H7 (cell line): Measurements from ENCODE around the gene GSG1. TPM values are rescaled to one million over a fixed set of nuclear protein-coding genes. Genes with fewer than 3 reads are reported as not detected.
"Not testable (repeated sequence)": the region's sequence is repeated elsewhere in the genome, so short reads cannot be mapped to it uniquely, and the experiment has no call there.

Experiments
- DNase-seq: peaks from one replicate; pipeline ENCODE4 v3.0.0; 2012
- H3K27me3 ChIP-seq: 2 replicates; pipeline ENCODE4 v1.6.0; 2011; ENCODE audit warnings: mild to moderate bottlenecking, low read length; ENCODE audit not compliant: control insufficient read depth, insufficient read depth
- H3K36me3 ChIP-seq: replicated peaks from 2 replicates; pipeline ENCODE4 v1.5.1; 2011; ENCODE audit warnings: low read length; ENCODE audit not compliant: control insufficient read depth, insufficient read depth
- H3K4me3 ChIP-seq: 2 replicates; pipeline ENCODE4 v1.5.1; 2011; ENCODE audit warnings: low read depth, mild to moderate bottlenecking, control low read depth, low read length, moderate library complexity; ENCODE audit not compliant: insufficient read depth
- total RNA-seq: library from RNA; depleted of rRNA; stranded (reverse); fragments of >200 nt; shearing (Covaris generic); gene quantifications from 2 replicates; pipeline ENCODE4 v1.2.3, GENCODE V29; 2014

Gene GSG1
- total RNA-seq, 1 experiment from 2014 or later: 0.07 TPM

GRCh38 chr12:13069380-13069779, 34.1 kb downstream of the GSG1 start:
- H3K27me3 ChIP-seq: no peaks in the 10 kb centered on the region
- DNase-seq: no peak
- no peak overlapping the region for H3K4me3 ChIP-seq
- peaks cover 7% of the 10 kb centered on the region for H3K36me3 ChIP-seq

- Histone ChIP-seq H3K36me3 (peaks cover 7% of the 10 kb centered on the region), H3K27me3 (no peaks in the 10 kb centered on the region), H3K4me3 (no peak overlapping the region)
- DNase-seq: no peak
Observed at GRCh38 chr12:13067322-13067721, 36.1 kb downstream of the GSG1 start.

- Histone ChIP-seq H3K4me3 (no peak overlapping the region), H3K27me3 (no peaks in the 10 kb centered on the region), H3K36me3 (peaks cover 4% of the 10 kb centered on the region)
- DNase-seq: no peak
Observed at GRCh38 chr12:13066459-13066858, 37.0 kb downstream of the GSG1 start.

- Histone ChIP-seq H3K4me3 (no peak overlapping the region), H3K27me3 (no peaks in the 10 kb centered on the region), H3K36me3 (peaks cover 2% of the 10 kb centered on the region; the same call in 1 of the 2 replicates)
- no peak for DNase-seq
Observed at GRCh38 chr12:13066014-13066413, 37.5 kb downstream of the GSG1 start.

GRCh38 chr12:13062669-13063068, 40.8 kb downstream of the GSG1 start:
- no peak overlapping the region for H3K4me3 ChIP-seq
- peaks cover 1% of the 10 kb centered on the region for H3K36me3 ChIP-seq
- H3K27me3 ChIP-seq: no peaks in the 10 kb centered on the region
- DNase-seq: no peak

- H3K27me3 ChIP-seq: no peaks in the 10 kb centered on the region
- DNase-seq: no peak
- H3K36me3 ChIP-seq: peaks cover 1% of the 10 kb centered on the region
- H3K4me3 ChIP-seq: no peak overlapping the region
Observed at GRCh38 chr12:13061377-13061776, 42.1 kb downstream of the GSG1 start.

GRCh38 chr12:13060581-13060980, 42.9 kb downstream of the GSG1 start:
- DNase-seq: no peak
- Histone ChIP-seq H3K27me3 (no peaks in the 10 kb centered on the region), H3K36me3 (peaks cover 1% of the 10 kb centered on the region), H3K4me3 (no peak overlapping the region)

GRCh38 chr12:13053617-13054016, 49.9 kb downstream of the GSG1 start:
- H3K4me3 ChIP-seq, H3K27me3 ChIP-seq, H3K36me3 ChIP-seq, DNase-seq: not testable (repeated sequence)

- Histone ChIP-seq H3K4me3 (no peak overlapping the region), H3K36me3 (no peaks in the 10 kb centered on the region)
Observed at GRCh38 chr12:13052421-13052820, 51.0 kb downstream of the GSG1 start.

GRCh38 chr12:13049816-13050215, 53.7 kb downstream of the GSG1 start:
- Histone ChIP-seq H3K27me3 (no peaks in the 10 kb centered on the region), H3K36me3 (no peaks in the 10 kb centered on the region), H3K4me3 (no peak overlapping the region)
- peak; percentile 23 for DNase-seq

More at GRCh38 chr12:13052421-13052820, 51.0 kb downstream of the GSG1 start:
- DNase-seq: no peak
- no peaks in the 10 kb centered on the region for H3K27me3 ChIP-seq

- H3K4me3 ChIP-seq: no peak overlapping the region
- H3K36me3 ChIP-seq: no peaks in the 10 kb centered on the region
- peaks cover 5% of the 10 kb centered on the region; the same call in 1 of the 2 replicates for H3K27me3 ChIP-seq
- DNase-seq: no peak
Observed at GRCh38 chr12:13046964-13047363, 56.5 kb downstream of the GSG1 start.

- DNase-seq: no peak
- peaks cover 5% of the 10 kb centered on the region; the same call in 1 of the 2 replicates for H3K27me3 ChIP-seq
- no peaks in the 10 kb centered on the region for H3K36me3 ChIP-seq
- no peak overlapping the region for H3K4me3 ChIP-seq
Observed at GRCh38 chr12:13045816-13046215, 57.7 kb downstream of the GSG1 start.

GRCh38 chr12:13044906-13045299, 58.6 kb downstream of the GSG1 start:
- Histone ChIP-seq H3K27me3 (peaks cover 5% of the 10 kb centered on the region; the same call in 1 of the 2 replicates), H3K36me3 (no peaks in the 10 kb centered on the region), H3K4me3 (peak overlapping the region; percentile 84)
- no peak for DNase-seq

- Histone ChIP-seq H3K27me3 (peaks cover 5% of the 10 kb centered on the region; the same call in 1 of the 2 replicates), H3K4me3 (peak within 1 kb of the TSS; percentile 84)
- peak; percentile 90 for DNase-seq
Observed at GRCh38 chr12:13044002-13044905, 59.2 kb downstream of the GSG1 start, which contains the start of gene FAM234B. TSS of gene FAM234B (plus strand) at chr12:13044381. CDS start at chr12:13044404, 23 bp downstream.

GRCh38 chr12:13042666-13043230, 60.7 kb downstream of the GSG1 start:
- Histone ChIP-seq H3K4me3 (no peak overlapping the region), H3K36me3 (no peaks in the 10 kb centered on the region), H3K27me3 (peaks cover 5% of the 10 kb centered on the region; the same call in 1 of the 2 replicates)
- DNase-seq: no peak

More at GRCh38 chr12:13044002-13044905, 59.2 kb downstream of the GSG1 start, which contains the start of gene FAM234B:
- H3K36me3 ChIP-seq: no peaks in the 10 kb centered on the region
